K562 (cell line): ENCODE results near the gene VWF. TPM values are rescaled to one million over a fixed set of nuclear protein-coding genes. Genes with fewer than 3 reads are reported as not detected.

Experiments
- ATAC-seq: fragments of 200-7000 bp; cut with Tn5 transposase; 3 replicates; pipeline ENCODE4 v1.9.1; 2020; ENCODE audit warnings: moderate library complexity
- BruUV-seq: library from RNA; stranded (reverse); fragments of 400-500 nt; replicated peaks from 2 replicates; lab custom pipeline; 2021; lab: Mats Ljungman, UMichigan
- CTCF ChIA-PET: fragments of 300-600 bp; formaldehyde crosslinking; extraction: SDS; loops from one replicate; lab custom pipeline; 2021; ENCODE audit warnings: low intra/inter-chr PET ratio; lab: Yijun Ruan, JAX
- POLR2A ChIA-PET: fragments of 300-600, 350-650 bp; sonication (Branson Sonifier 250); formaldehyde crosslinking; extraction: SDS; loops from one replicate; lab custom pipeline; 2021; ENCODE audit warnings: antibody characterized with exemption, inconsistent platforms; lab: Yijun Ruan, JAX
- DNase-seq, 4 experiments: peaks; one replicate each; pipeline versions ENCODE4 v3.0.0 to v3.0.0-alpha.2; 2011 to 2018; ENCODE audit warnings: low spot score in 3 of 4, mixed read lengths in 3 of 4; ENCODE audit errors: extremely low read depth in 1 of 4
- FAIRE-seq: peaks from 2 replicates; lab custom pipeline; 2011; peaks lifted over from hg19 to GRCh38; lab: Jason Lieb, UNC
- H2AFZ ChIP-seq: 2 replicates; pipeline ENCODE4 v1.6.0; 2011; ENCODE audit warnings: low read depth, low read length, control low read depth, inconsistent platforms
- H3K27ac ChIP-seq: fragments of 200-600 bp; 3 replicates; pipeline ENCODE4 v1.8.0; 2011; ENCODE audit warnings: low read depth, mild to moderate bottlenecking, control low read depth, inconsistent platforms, low read length, moderate library complexity, mixed read lengths; ENCODE audit errors: extremely low read depth
- H3K27me3 ChIP-seq, 2 experiments: fragments of 300-600 bp in 1 of 2; 2 replicates in 1 of 2; 3 replicates in 1 of 2; pipeline versions ENCODE4 v1.6.0 to v1.8.0; 2011; ENCODE audit warnings: inconsistent platforms in 2 of 2, low read length in 2 of 2, mild to moderate bottlenecking in 1 of 2, mixed read lengths in 1 of 2, moderate library complexity in 1 of 2; ENCODE audit not compliant: control insufficient read depth in 2 of 2, insufficient read depth in 2 of 2
- H3K36me3 ChIP-seq: fragments of 300-600 bp; 3 replicates; pipeline ENCODE4 v1.8.0; 2011; ENCODE audit warnings: mild to moderate bottlenecking, low read length, inconsistent platforms; ENCODE audit not compliant: control insufficient read depth, insufficient read depth
- H3K4me1 ChIP-seq, 2 experiments: fragments of 200-600 bp in 1 of 2; replicated peaks in 1 of 2; 2 replicates in 1 of 2; 3 replicates in 1 of 2; pipeline versions ENCODE4 v1.5.1 to v1.8.0; 2011; ENCODE audit warnings: inconsistent platforms in 2 of 2, low read length in 2 of 2, mild to moderate bottlenecking in 1 of 2, mixed read lengths in 1 of 2, moderate library complexity in 1 of 2; ENCODE audit not compliant: control insufficient read depth in 2 of 2, insufficient read depth in 2 of 2
- H3K4me2 ChIP-seq: 2 replicates; pipeline ENCODE4 v1.6.1; 2011; ENCODE audit warnings: low read length, control low read depth, inconsistent platforms, mixed read lengths; ENCODE audit not compliant: insufficient read depth
- H3K4me3 ChIP-seq: fragments of 200-600 bp; sonication (generic), shearing (Covaris generic); 2 replicates; pipeline ENCODE4 v1.5.1; 2016; ENCODE audit warnings: control low read depth, inconsistent platforms
- H3K79me2 ChIP-seq: fragments of 200-600 bp; 3 replicates; pipeline ENCODE4 v1.8.0; 2011; ENCODE audit warnings: low read length, inconsistent platforms; ENCODE audit not compliant: control insufficient read depth, insufficient read depth
- H3K9ac ChIP-seq, 2 experiments: 2 replicates each; pipeline versions ENCODE4 v1.6.0 to v1.6.1; 2011; ENCODE audit warnings: low read depth in 2 of 2, low read length in 2 of 2, control low read depth in 1 of 2, inconsistent platforms in 1 of 2, mild to moderate bottlenecking in 1 of 2, mixed read lengths in 1 of 2; ENCODE audit not compliant: insufficient read depth in 1 of 2
- H3K9me1 ChIP-seq: one replicate; pipeline ENCODE4 v1.6.0; 2011; ENCODE audit warnings: inconsistent platforms, mild to moderate bottlenecking, low read length, moderate library complexity; ENCODE audit not compliant: control insufficient read depth, insufficient read depth
- H3K9me3 ChIP-seq: replicated peaks from 2 replicates; pipeline ENCODE4 v1.5.1; 2011; ENCODE audit warnings: low read depth, low read length, inconsistent platforms; ENCODE audit not compliant: control insufficient read depth, insufficient read depth
- H4K20me1 ChIP-seq: replicated peaks from 2 replicates; pipeline ENCODE4 v1.6.1; 2011; ENCODE audit warnings: low read length, inconsistent platforms, mixed read lengths; ENCODE audit not compliant: control insufficient read depth, insufficient read depth
- CBX2 ChIP-seq: fragments of 200-600 bp; sonication (generic); IDR thresholded peaks from one replicate; pipeline ENCODE4 v1.6.1; 2012; ENCODE audit warnings: mild to moderate bottlenecking, low read length, inconsistent platforms; ENCODE audit not compliant: insufficient read depth, poor library complexity, severe bottlenecking
- KDM1A ChIP-seq, 2 experiments: fragments of 450-650 bp; IDR thresholded peaks; 2 replicates each; pipeline ENCODE4 v1.6.1; 2016; ENCODE audit warnings: mild to moderate bottlenecking in 2 of 2
- MEF2A ChIP-seq: IDR thresholded peaks from 2 replicates; pipeline ENCODE4 v1.6.1; 2011; ENCODE audit warnings: low read depth, mild to moderate bottlenecking, low read length, moderate library complexity; ENCODE audit not compliant: control insufficient read depth
- WGBS: fragments of 100-300 bp; shearing (Covaris generic); methylation state at CpG from one replicate; pipeline ENCODE4 v1.1.6; 2016; ENCODE audit warnings: low coverage, mixed read lengths; ENCODE audit not compliant: insufficient coverage; ENCODE audit errors: missing lambda C conversion rate; 5-methylcytosine and 5-hydroxymethylcytosine counted together
- in situ Hi-C: fragments of 300-500 bp; cut with MboI; formaldehyde crosslinking; loops from 4 replicates; pipeline ENCODE4 v1.15.0; 2018; ENCODE audit warnings: inconsistent platforms, mixed read lengths
- intact Hi-C: fragments of 100-400 bp; cut with micrococcal nuclease; formaldehyde crosslinking; loops from 2 replicates; pipeline ENCODE4 v1.14.2; 2022
- polyA plus RNA-seq, 8 experiments: library from polyadenylated mRNA; depleted of rRNA in 4 of 8; stranded (reverse) in 5 of 8; unstranded in 3 of 8; fragments of >200 nt; fragmentation: Nextera tagmentation in 2 of 8; fragmentation: Illumina TruSeq in 1 of 8; extraction: Ambion mirVana in 2 of 8; extraction: Trizol in 1 of 8; gene quantifications; 2 replicates each; pipeline versions ENCODE4 v1.2.1 to v1.2.3, GENCODE V29; 2011 to 2014; ENCODE audit warnings: inconsistent platforms in 1 of 8, missing spikeins in 1 of 8
- total RNA-seq, 7 experiments: library from RNA; depleted of rRNA in 6 of 7; stranded (reverse); fragments of >200 nt in 6 of 7; fragmentation: Illumina TruSeq in 2 of 7; extraction: Trizol in 2 of 7; gene quantifications; 2 replicates each; pipeline versions ENCODE4 v1.2.1 to v1.2.3, GENCODE V29; 2011 to 2021; ENCODE audit warnings: low replicate concordance in 1 of 7
- TF ChIP-seq, protein P1 (sequence below), 2 experiments: fragments of 450-650 bp; formaldehyde crosslinking in 1 of 2; IDR thresholded peaks; 2 replicates each; pipeline versions ENCODE4 v1.4.0 to v1.6.1; 2014 to 2020; ENCODE audit warnings: mild to moderate bottlenecking in 2 of 2, borderline replicate concordance in 1 of 2, low read depth in 1 of 2
- TF ChIP-seq, protein P2 (sequence below): fragments of 200-400 bp; formaldehyde crosslinking; IDR thresholded peaks from 2 replicates; pipeline ENCODE4 v1.6.1; 2017; ENCODE audit warnings: mild to moderate bottlenecking, low read depth, low read length, moderate library complexity

The VWF gene
- total and polyA plus RNA-seq, 9 of the 15 experiments (the other 6 are each of a cell fraction or from before 2014, with no cell fraction given), result 0.53 TPM; not detected in 8

DNA sequence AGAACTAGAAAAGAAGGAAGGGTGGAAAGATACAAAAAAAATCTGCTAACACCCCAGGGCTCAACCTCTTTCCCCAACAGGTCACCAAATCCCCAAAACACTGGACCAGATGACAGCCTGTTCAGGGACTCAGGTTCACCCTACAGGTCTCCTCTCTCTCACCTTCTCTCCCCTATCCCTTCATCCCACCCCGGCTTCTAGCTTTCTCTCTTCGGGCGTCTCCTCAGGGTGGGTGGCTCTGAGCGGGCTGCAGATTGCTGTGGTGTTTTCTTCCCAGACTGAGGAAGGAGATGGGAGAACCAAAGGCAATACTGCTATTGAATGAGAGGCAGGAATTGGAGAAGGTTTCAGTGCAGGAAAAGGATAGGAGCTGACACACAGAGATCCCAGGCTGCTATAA, 218.7 kb downstream of the VWF start:
- H3K9me3 ChIP-seq, result no peaks in the 10 kb centered on the region
- no peaks in the 10 kb centered on the region for H3K36me3 ChIP-seq
- H3K79me2 ChIP-seq, result no peaks in the 10 kb centered on the region
- no peaks in the 10 kb centered on the region for H3K4me1 ChIP-seq
- H3K4me2 ChIP-seq, result no peak overlapping the region
- 0% methylated on average over 1 of the region's 4 CpGs for WGBS
- intact Hi-C loops, result no loop called here
- ChIA-PET CTCF (no interaction called here), POLR2A (no interaction called here)
- H3K9ac ChIP-seq, result no peak overlapping the region
- H4K20me1 ChIP-seq, result no peaks in the 10 kb centered on the region
- no peaks in the 10 kb centered on the region; a peak in 1 of 5 replicates for H3K27me3 ChIP-seq
- no peak overlapping the region for H2AFZ ChIP-seq
- ATAC-seq, result no peak
- H3K27ac ChIP-seq, result no peak overlapping the region
- H3K4me3 ChIP-seq, result no peak overlapping the region
- FAIRE-seq, result no peak
- BruUV-seq, result no TSS peak
- H3K9me1 ChIP-seq, result no peaks in the 10 kb centered on the region
- in situ Hi-C loops, result no loop called here
- DNase-seq, result no peak
- TF ChIP-seq CBX2 (no peak), MEF2A (no peak)

DNA sequence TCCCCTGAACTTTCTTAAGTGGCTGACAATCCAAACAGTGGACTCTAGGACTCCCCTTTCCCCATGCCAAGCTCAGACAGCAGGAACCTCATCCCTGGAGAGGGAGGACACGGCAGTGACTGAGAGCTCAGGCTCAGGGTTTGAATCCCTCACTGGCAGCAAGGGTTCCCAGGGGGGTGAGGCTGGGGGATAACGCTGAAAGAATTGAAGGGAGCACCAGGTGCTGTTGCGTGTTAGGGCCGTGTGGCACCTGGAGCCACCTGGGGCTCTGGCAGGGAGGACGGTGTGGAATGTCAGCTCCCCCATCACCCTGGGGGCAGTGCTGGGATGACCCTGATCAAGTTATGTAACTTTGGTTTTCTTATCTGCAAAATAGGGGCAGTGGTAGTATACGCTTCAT, 219.5 kb downstream of the VWF start:
- ATAC-seq, result no peak
- H3K27ac ChIP-seq, result no peak overlapping the region
- no peak overlapping the region for H2AFZ ChIP-seq
- in situ Hi-C loops, result no loop called here
- FAIRE-seq, result no peak
- no peaks in the 10 kb centered on the region for H3K9me1 ChIP-seq
- no peaks in the 10 kb centered on the region for H3K79me2 ChIP-seq
- CTCF ChIA-PET, result no interaction called here
- H3K27me3 ChIP-seq, result no peaks in the 10 kb centered on the region; a peak in 1 of 5 replicates
- no peak overlapping the region for H3K4me3 ChIP-seq
- no peaks in the 10 kb centered on the region for H3K4me1 ChIP-seq
- intact Hi-C loops, result no loop called here
- no peaks in the 10 kb centered on the region for H3K36me3 ChIP-seq
- WGBS, result 0% methylated on average over 4 of the region's 6 CpGs
- POLR2A ChIA-PET, result no interaction called here
- no peaks in the 10 kb centered on the region for H4K20me1 ChIP-seq
- no TSS peak for BruUV-seq
- no peaks in the 10 kb centered on the region for H3K9me3 ChIP-seq
- no peak overlapping the region for H3K9ac ChIP-seq
- no peak for DNase-seq
- H3K4me2 ChIP-seq, result no peak overlapping the region
- TF ChIP-seq, protein P1, sequence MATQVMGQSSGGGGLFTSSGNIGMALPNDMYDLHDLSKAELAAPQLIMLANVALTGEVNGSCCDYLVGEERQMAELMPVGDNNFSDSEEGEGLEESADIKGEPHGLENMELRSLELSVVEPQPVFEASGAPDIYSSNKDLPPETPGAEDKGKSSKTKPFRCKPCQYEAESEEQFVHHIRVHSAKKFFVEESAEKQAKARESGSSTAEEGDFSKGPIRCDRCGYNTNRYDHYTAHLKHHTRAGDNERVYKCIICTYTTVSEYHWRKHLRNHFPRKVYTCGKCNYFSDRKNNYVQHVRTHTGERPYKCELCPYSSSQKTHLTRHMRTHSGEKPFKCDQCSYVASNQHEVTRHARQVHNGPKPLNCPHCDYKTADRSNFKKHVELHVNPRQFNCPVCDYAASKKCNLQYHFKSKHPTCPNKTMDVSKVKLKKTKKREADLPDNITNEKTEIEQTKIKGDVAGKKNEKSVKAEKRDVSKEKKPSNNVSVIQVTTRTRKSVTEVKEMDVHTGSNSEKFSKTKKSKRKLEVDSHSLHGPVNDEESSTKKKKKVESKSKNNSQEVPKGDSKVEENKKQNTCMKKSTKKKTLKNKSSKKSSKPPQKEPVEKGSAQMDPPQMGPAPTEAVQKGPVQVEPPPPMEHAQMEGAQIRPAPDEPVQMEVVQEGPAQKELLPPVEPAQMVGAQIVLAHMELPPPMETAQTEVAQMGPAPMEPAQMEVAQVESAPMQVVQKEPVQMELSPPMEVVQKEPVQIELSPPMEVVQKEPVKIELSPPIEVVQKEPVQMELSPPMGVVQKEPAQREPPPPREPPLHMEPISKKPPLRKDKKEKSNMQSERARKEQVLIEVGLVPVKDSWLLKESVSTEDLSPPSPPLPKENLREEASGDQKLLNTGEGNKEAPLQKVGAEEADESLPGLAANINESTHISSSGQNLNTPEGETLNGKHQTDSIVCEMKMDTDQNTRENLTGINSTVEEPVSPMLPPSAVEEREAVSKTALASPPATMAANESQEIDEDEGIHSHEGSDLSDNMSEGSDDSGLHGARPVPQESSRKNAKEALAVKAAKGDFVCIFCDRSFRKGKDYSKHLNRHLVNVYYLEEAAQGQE (IDR thresholded peaks at IDR 0.05; ENCODE audit: borderline replicate concordance), result no peak
- TF ChIP-seq, protein P1 (CRISPR knock-in tag; IDR thresholded peaks at IDR 0.05; ENCODE audit: low read depth), result no peak
- TF ChIP-seq, protein P2, sequence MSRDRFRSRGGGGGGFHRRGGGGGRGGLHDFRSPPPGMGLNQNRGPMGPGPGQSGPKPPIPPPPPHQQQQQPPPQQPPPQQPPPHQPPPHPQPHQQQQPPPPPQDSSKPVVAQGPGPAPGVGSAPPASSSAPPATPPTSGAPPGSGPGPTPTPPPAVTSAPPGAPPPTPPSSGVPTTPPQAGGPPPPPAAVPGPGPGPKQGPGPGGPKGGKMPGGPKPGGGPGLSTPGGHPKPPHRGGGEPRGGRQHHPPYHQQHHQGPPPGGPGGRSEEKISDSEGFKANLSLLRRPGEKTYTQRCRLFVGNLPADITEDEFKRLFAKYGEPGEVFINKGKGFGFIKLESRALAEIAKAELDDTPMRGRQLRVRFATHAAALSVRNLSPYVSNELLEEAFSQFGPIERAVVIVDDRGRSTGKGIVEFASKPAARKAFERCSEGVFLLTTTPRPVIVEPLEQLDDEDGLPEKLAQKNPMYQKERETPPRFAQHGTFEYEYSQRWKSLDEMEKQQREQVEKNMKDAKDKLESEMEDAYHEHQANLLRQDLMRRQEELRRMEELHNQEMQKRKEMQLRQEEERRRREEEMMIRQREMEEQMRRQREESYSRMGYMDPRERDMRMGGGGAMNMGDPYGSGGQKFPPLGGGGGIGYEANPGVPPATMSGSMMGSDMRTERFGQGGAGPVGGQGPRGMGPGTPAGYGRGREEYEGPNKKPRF, result no peak
- no peak for TF ChIP-seq KDM1A (IDR thresholded peaks at IDR 0.05)
